ENCODE measurements around the gene SYNC.
"Not testable (repeated sequence)": the region's sequence is repeated elsewhere in the genome, so short reads cannot be mapped to it uniquely, and the experiment has no call there.

Gene SYNC

DNA sequence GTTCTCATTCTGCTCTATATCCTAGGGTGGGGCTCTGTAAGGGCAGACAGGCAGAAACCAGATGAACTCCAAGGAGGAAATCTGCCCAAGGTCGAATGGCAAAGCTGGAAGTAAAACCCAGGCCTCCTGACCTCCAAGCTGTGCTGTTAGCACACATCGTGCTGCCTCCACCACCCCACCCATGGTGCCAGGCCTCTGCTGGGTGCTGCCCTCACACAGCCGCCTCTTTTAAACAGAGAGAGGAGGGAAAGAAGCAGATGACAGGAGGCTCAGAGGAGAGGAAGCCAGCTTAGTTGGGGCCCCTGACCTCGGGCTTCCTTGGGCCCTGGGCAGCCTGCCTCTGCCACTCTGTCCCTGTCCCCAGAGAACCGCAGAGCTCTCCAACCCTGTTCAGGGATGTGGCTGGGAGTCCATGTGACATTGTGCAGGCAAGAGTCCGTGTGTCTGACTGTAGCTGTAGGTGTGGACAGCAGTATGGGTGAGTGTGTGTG, 1.1 kb downstream of the SYNC start:
- no peak for DNase-seq
- Histone ChIP-seq H3K36me3 (no peaks in the 10 kb centered on the region), H3K4me1 (no peaks in the 10 kb centered on the region), H3K4me3 (ENCODE audit: low read depth, low read length) (no peak overlapping the region), H3K9me3 (no peaks in the 10 kb centered on the region), H3K27me3 (no peaks in the 10 kb centered on the region)
- TF ChIP-seq, protein P1, sequence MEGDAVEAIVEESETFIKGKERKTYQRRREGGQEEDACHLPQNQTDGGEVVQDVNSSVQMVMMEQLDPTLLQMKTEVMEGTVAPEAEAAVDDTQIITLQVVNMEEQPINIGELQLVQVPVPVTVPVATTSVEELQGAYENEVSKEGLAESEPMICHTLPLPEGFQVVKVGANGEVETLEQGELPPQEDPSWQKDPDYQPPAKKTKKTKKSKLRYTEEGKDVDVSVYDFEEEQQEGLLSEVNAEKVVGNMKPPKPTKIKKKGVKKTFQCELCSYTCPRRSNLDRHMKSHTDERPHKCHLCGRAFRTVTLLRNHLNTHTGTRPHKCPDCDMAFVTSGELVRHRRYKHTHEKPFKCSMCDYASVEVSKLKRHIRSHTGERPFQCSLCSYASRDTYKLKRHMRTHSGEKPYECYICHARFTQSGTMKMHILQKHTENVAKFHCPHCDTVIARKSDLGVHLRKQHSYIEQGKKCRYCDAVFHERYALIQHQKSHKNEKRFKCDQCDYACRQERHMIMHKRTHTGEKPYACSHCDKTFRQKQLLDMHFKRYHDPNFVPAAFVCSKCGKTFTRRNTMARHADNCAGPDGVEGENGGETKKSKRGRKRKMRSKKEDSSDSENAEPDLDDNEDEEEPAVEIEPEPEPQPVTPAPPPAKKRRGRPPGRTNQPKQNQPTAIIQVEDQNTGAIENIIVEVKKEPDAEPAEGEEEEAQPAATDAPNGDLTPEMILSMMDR (IDR thresholded peaks at IDR 0.05; ENCODE audit: low read depth, low read length), result no peak

DNA sequence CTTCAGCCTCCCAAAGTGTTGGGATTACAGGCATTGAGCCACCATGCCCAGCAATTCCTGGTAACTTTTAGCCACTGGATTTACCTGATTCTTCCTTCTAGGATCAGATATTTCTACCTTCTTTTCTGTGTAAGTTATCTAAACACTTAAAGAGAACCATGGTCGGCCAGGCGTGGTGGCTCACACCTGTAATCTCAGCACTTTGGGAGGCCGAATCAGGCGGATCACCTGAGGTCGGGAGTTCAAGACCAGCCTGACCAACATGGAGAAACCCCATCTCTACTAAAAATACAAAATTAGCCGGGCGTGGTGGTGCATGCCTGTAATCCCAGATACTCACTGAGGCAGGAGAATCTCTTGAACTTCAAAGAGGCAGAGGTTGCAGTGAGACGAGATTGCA, 5.6 kb downstream of the SYNC start:
- H3K36me3 ChIP-seq; H3K9me3 ChIP-seq; H3K4me1 ChIP-seq; DNase-seq; H3K4me3 ChIP-seq (ENCODE audit: low read depth, low read length); H3K27me3 ChIP-seq: not testable (repeated sequence)

DNA sequence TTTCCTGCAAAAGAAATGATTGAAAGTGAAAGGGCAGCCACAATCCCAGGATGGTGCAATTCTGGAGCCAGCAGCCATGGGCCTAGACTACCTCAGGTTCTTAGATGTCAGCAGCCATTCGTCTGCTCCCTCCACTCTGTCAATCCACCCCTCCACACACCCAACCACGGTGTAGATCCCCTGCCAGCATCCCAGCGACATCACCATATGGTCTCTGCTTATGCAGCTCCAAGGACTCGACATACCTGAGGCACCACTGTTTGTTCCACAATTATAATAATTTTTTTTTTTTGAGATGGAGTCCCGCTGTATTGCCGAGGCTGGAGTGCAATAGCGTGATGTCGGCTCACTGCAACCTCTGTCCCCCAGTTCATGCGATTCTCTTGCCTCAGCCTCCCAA, 6.5 kb downstream of the SYNC start:
- DNase-seq, result no peak
- no peaks in the 10 kb centered on the region for H3K27me3 ChIP-seq
- H3K4me3 ChIP-seq (ENCODE audit: low read depth, low read length), result no peak overlapping the region
- H3K4me1 ChIP-seq, result no peaks in the 10 kb centered on the region
- no peaks in the 10 kb centered on the region for H3K36me3 ChIP-seq
- no peaks in the 10 kb centered on the region for H3K9me3 ChIP-seq
- TF ChIP-seq, protein P1 (IDR thresholded peaks at IDR 0.05; ENCODE audit: low read depth, low read length), result no peak

DNA sequence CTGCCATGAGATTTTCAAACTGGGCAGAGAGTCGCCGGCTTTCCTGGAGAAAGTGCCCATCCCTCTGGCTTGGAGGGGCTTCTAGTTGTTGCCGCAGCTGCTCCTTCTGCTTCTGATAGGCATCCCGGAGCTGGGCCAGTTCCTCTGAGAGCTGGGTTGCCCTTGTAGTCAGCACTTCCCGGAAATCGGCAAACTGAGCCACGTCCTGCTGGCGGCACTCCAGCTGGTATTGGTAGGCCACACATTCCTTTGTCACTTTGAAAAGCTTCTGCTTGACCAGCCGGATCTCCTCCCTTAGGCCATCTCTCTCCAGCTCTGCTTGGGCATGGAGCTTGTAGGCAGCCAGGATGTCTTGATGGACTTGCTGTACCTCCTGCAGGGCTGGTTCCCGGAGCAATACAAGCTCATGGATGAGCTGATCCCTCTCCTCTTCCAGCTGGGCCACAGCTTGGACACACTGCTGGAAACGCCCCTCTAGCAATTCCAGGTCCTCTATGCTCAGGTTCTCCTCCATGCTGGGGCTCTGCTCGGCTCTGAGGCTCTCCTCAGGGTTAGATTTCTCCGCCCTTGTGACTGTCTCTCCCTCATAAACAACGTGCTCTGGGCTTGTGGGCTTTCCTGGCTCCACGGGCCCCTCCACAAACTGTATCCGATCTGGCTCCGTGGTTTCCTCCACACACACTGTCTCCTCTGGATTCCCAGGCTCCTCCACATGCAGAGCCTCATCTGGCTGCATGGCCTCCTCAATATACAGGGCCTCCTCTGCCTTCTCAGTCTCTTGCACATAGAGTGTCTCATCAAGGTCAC, 7.3 kb downstream of the SYNC start:
- Histone ChIP-seq H3K4me3 (ENCODE audit: low read depth, low read length) (no peak overlapping the region), H3K4me1 (no peaks in the 10 kb centered on the region), H3K9me3 (no peaks in the 10 kb centered on the region), H3K36me3 (no peaks in the 10 kb centered on the region), H3K27me3 (no peaks in the 10 kb centered on the region)
- TF ChIP-seq, protein P1 (IDR thresholded peaks at IDR 0.05; ENCODE audit: low read depth, low read length), result no peak
- DNase-seq, result no peak

DNA sequence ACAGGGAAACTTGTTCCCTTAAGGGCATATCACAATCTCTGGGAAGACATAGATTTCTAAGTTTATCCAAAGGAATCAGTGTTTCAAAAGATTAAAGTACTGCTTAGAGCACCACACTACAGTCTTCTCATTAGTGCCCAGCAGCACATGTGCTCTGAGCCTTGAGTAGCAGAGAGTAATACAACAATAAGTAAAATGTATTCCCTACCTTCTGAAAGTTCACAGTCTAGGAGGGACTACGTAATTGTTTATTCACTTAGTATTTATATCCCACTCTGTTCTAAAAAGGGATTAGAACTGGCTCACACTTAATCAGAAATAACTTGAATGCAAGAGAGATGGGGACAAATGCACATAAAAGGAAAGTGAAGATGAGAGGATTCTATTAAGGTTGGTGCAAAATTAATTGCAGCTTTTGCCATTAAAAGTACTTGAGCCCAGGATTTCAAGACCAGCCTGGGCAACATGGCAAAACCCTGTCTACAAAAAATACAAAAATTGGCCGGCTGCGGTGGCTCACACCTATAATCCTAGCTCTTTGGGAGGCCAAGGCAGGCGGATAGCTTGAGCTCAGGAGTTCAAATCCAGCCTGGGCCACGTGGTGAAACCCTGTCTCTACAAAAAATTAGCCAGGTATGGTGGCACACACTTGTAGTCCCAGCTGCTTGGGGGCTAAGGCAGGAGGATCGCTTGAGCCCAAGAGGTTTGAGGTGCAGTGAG, 9.0 kb downstream of the SYNC start:
- H3K9me3 ChIP-seq, result no peaks in the 10 kb centered on the region
- no peaks in the 10 kb centered on the region for H3K36me3 ChIP-seq
- no peaks in the 10 kb centered on the region for H3K4me1 ChIP-seq
- no peak for DNase-seq
- H3K27me3 ChIP-seq, result no peaks in the 10 kb centered on the region
- no peak overlapping the region for H3K4me3 ChIP-seq (ENCODE audit: low read depth, low read length)
- TF ChIP-seq, protein P1 (IDR thresholded peaks at IDR 0.05; ENCODE audit: low read depth, low read length), result no peak

DNA sequence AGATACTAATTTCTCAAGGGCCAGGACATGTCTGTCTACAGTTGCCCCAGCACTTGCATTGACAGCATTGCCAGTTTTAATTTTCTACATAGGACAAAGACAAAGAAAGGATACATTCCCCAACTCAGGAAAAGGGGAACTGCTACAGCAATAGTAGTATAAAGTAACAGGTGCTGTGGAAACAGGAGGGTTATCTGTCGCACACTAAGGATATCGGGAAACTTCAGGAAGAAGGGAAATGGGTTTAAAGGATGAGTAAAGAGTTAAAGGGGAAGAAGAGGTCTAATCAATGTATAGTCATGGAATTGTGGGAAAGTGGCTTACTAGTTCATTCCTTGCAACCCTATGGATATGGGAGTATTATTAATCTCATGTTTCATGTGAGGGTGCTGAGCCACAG, 16.2 kb downstream of the SYNC start:
- TF ChIP-seq, protein P1 (IDR thresholded peaks at IDR 0.05; ENCODE audit: low read depth, low read length), result no peak
- DNase-seq, result no peak
- no peaks in the 10 kb centered on the region for H3K27me3 ChIP-seq
- H3K36me3 ChIP-seq, result peaks cover 13% of the 10 kb centered on the region
- no peaks in the 10 kb centered on the region for H3K4me1 ChIP-seq
- no peak overlapping the region for H3K4me3 ChIP-seq (ENCODE audit: low read depth, low read length)
- H3K9me3 ChIP-seq, result no peaks in the 10 kb centered on the region

Measured in BE2C (cell line).